GM18909 (cell line): ENCODE data around the gene SSR3.

Experiments
- ATAC-seq: cut with Tn5 transposase; IDR thresholded peaks from one replicate; pipeline ENCODE4 v1.9.1; 2021; ENCODE audit warnings: mild to moderate bottlenecking; ENCODE audit not compliant: unreplicated experiment, poor library complexity

SSR3 gene

DNA sequence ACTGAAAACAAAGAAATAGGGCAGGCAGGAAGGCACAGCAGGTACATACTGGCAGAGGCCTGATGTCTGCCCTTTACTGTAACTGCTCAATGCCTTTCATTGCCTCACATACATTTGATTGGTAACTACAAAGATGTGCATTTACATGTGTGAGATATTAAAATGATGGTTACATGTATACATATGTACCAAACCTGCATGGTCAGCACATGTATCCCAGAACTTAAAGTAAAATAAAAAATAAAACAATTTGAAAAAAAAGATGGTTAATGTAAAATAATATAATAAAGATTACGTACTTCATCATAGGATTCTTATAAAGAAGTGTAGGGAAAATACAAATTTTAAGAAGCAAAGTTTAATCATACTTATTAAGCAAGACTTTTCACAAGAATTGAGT lies 15.1 kb downstream of the SSR3 start:
- no peak for ATAC-seq

DNA sequence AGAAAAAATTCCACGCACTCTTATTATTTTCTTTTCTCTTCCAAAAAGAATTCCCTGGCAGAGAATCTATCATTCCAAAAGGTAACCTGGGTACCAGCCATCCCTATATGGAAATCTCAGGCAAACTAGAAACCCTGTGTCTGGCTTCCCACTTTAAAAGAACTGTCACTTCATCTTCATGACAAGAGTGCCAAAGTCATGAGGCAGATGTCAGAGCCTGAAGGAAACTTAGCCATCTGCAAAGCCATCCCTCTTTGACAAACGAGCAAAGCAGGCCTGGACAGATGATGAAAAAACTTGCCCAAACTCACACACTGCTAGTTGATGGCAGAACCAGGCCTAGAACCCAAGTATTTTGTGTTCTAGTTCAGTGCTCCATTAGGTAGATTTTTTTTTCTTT lies 15.9 kb downstream of the SSR3 start:
- no peak for ATAC-seq

DNA sequence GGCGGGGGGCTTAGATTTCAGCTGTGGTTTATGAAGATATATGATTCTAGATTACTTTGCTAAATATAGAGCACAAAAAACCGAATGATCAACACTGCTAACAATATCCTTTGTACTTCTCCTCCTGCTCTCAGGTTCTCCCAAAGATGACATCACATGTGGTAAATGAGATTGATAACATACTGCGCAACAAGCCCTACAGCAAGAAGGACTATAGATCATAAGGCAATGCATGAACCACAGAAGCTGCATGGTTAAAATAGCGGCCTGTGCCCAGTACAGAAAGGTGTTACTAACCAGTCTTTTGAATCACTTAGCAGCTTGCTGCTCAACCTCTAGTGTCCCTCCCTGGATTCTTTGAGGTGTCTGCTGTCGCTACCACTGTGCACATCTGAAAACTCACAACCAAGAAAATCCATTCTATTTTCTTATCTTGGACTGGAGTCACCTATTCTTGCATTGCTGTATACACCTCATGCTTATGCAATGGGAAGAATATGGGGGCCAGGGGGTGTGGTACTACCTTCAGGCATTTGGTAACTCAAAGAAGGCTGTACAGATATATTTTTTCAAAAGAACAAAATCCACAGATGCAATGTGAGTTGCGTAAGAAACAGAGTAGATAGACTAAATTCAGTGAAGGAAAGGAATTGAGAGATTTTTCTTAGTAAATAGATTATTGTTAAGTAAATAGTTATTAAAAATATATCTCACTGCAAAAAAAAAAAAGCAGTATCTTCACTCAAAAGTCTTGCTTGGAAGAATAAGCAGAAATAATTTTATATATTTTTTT lies 18.2 kb downstream of the SSR3 start:
- ATAC-seq = no peak

DNA sequence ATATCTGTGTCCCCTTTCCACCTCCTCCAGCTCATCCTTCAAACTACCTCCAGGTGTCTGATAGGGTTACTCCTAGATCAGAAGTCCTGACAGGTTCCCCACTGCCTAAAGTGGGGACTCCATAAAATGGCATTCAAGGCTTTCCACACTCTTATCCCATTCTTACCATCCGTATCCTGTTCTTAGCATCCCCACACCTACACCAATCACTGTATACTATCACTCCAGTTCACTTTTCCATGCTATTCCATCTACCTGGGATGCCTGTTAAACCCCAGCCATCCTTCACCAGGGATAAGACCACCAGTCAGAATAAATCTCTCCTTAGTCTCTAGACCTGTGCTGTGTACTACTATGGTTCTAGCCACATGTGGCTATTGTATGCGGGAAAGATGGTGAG lies 19.1 kb downstream of the SSR3 start:
- no peak for ATAC-seq

DNA sequence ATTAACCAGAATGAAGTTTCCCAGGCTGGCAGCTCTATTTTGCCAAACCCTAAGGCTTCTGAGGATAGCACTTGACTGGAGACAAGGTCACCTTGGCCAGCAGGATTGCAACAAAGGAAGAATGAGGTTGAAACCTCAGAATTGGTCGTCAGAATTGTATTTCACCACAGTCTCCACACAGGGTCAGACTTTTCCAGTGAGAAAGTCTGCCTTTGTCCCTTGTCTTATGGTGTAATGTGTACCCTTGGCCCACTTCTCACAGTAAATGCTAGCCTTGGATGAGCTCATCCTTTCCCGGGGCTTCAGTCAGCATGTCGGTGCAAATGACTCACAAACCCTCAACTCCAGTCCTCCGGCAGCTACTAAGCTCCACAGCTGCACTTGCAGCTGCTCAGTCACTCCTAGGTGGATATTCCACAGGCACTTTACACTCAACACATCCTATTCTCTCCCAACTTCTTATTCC lies 19.7 kb downstream of the SSR3 start:
- ATAC-seq = no peak

DNA sequence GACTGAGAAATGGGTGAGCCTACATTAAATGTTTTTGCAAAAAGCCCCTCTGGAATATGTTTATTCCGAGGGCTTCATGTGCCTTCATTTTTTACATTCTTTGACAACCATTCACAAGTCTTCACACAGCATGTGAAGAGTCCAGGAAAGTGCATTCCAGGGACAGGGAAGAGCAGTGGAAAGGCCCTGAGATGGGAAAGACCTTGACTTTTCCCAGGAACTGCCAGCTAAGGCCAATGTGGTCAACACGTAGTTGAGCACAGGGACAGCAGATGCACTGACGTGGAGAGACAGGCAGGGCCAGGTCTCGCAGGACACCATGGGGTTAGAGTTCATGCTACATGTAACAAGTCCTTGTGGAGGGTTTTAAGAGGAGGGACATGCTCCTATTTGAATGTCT lies 21.7 kb downstream of the SSR3 start:
- no peak for ATAC-seq

DNA sequence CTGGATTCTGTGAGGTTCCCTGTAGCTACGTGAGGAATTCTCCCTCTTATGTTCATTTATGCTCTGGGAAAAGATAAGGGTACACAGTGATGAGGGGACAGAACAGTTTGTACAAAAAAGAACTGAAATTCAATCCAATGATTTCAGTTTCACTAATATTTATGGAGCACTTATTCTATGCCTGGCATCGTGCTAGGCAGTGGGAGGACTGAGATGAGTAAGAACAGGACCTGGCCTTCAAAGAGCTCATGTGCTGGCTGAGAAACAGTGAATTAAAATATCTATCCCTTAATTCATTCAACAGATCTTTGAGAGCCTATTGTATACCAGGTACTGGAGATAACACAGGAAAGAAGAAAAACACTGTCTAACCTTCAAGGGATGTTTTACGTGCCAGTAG lies 22.2 kb downstream of the SSR3 start:
- ATAC-seq = no peak

DNA sequence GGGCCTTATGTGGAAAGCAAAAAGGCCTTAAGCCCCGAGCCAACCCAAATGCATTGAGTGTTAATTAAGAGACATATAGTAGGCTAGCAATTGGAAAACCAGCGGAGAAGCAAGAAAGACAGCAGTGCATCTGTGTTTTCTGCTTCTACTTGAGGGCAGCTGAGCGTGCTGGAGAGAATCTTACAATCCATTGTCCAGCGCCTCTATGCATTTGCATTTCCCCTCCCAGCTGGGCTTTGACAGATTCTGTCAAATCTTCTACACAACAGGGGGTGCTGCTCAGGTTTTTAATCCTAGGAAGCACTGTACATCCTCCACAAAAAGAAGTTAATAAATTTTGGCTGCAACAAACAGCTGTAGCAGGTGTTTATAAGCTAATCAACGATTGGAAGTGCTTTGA lies 23.9 kb downstream of the SSR3 start:
- no peak for ATAC-seq

DNA sequence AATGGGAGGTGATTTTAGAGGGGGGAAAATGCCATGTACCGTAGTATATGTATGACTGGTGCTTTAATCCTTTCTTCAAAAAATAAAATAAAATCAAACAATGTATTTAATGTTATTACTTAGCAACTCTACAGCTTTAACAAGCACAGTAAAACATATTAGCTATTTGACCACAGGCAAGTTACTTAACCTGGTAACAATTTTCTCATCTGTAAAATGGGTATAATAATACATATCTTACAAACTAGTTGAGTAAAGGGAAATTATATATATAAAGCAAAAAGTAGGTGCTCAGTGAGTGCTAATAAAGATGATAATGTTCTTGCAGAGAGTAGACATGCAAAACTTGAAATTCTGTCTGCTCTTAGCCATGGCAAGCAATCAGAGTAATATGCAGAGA lies 27.9 kb downstream of the SSR3 start:
- no peak for ATAC-seq

DNA sequence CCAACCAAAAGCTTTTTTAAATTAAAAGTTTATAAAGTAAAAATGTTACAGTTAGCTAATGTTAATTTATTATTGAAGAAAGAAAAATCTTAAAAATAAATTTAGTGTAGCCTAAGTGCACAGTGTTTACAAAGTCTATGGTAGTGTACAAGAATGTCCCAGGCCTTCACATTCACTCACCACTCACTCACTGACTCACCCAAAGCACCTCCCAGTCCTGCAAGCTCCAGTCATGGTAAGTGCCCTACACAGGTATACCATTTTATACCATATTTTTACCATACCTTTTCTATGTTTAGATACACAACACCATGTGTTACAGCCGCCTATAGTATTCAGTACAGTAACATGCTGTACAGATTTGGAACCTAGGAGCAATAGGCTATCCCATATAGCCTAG lies 29.1 kb downstream of the SSR3 start:
- no peak for ATAC-seq

DNA sequence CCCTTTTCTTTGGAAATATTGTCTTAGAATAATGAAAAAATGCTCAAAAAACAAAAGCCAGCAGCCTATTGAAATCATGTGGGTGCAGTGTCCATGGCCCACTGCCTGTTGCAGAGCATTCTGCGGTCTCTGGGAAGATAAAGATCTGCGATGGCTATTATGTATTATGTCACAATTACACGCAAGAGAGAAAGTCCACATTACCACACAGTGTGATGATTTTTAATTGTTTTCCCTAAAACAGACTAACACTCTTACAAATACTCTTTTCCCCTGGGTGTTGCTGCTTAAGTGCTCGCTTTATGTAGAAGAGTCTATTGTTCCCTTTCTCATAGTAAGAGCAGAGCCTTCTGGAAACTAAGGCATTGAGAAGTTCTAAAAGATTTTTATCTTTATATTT lies 32.2 kb downstream of the SSR3 start:
- no peak for ATAC-seq

DNA sequence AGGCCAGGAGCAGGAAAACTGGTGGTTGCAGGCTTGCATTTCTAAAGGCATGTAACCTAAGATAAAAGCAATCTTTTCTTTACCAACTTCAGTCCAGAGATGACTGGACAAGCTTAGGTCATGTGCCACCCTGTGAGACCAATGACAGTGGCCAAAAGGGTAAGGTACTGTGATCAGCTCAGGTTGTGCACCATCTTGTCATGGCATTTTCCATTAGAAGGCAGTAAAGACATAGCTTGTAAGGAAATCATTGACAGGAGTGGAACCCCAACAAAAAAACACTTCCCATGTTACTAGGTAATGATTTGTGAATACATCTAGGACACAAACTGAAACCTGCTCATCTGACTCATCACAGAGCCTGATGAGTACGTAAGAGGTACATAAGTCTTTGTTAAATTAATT lies 35.2 kb downstream of the SSR3 start:
- ATAC-seq = peak; percentile 92

DNA sequence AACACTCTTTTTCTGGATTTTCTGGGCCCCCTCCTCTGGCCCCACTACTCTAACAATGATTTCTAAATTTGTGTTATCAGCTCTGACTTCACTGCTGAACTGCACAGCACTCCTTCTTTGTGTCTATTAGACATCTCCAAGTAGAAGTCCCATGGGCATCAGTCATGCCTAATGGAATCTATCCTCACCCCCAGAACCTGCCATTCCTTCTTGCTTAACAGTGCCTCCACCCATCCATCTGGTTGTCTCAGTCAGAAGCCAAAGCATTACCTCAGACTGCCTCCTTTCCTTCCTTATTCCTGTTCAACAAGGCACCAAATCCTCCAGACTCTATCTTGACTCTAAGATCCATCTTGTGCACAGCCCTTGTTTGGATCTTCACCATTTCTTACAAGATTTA lies 36.2 kb downstream of the SSR3 start:
- no peak for ATAC-seq

DNA sequence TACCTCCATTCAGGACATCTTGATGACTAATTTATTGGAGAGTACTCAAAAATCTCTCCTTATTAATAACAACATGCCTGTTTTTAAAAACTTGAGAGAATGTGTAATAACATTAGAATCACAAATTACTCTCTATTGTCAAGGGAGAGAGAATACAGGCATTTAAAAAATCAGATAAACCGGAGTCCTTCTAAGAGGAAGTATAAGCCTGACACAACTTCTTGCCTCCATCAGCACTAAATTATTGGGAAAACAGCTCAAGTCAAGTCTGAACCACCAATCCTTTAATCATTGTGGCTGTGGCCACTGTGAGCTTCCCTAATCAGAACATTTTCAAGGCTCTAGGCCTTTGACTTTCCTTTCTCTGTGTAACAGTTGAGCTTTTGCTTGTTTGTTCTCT lies 38.0 kb downstream of the SSR3 start:
- no peak for ATAC-seq

DNA sequence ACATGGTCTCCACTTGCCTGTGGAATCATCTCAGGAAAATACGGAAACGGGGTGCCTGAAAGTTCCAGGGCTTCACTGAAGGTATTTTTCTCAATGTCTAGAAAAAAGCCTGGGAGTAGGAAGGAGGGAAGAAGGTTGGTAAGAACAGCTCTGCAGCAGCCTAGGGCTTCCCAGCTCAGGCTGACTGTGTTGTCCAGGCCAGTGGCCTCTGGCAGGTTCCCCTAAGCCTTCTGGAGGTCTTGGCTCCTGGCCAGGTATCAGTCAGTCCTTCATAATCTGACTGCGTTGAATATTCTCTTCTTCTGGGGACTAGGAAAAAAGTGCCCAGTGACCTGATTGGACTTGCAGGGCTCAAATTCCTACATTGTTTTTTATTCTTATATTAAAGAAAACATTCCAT lies 38.6 kb downstream of the SSR3 start:
- ATAC-seq = no peak

DNA sequence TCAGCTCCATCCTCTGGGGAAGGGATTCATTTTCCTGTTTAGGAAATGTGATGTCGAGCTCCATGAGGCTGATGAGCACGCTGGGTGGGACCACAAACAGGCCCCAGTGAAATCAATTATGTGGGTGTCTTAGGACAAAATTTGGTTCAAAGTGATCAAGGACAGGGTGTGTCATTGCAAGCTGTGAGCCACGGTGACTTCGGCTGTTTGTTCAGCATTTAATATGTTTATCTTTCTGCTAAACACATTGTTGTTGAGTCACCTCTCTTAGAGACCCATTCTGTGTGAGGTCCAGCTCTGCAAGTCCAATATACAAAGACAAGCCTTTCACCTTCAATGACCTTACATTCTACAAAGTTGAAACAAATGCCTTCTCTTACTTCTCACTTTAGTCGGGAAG lies 41.3 kb downstream of the SSR3 start:
- ATAC-seq = no peak

DNA sequence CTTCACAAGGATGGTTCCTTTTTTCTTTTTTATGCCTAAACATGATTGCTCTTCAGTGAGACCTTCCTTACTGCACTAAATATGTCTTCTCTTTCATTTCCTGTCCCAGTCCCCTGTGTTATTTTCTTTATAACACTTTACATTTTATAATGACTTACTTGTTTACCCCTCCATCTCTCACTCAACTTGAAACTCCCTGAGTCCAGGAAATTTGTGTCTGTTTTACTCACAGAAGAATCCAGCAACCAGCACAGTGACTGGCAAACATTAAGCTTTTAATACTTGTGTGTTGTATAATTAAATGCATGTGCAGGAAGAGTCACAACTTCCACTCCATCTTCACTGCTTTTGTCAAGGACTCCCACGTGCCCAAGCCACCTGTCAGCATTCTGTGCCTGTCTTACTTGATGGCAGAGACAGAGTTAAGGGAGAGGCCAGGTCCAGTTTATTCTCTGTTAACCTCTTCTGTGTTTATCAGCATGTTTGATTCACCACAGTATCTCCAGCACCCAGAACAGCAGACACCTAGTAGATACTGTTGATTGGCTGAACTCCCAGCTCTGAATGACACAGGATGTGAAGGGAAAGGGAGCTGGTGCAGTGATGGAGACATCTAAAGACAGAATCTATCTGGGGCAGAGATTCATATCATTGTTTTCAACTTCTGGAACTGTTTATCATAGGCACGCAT lies 42.8 kb downstream of the SSR3 start:
- ATAC-seq = no peak

DNA sequence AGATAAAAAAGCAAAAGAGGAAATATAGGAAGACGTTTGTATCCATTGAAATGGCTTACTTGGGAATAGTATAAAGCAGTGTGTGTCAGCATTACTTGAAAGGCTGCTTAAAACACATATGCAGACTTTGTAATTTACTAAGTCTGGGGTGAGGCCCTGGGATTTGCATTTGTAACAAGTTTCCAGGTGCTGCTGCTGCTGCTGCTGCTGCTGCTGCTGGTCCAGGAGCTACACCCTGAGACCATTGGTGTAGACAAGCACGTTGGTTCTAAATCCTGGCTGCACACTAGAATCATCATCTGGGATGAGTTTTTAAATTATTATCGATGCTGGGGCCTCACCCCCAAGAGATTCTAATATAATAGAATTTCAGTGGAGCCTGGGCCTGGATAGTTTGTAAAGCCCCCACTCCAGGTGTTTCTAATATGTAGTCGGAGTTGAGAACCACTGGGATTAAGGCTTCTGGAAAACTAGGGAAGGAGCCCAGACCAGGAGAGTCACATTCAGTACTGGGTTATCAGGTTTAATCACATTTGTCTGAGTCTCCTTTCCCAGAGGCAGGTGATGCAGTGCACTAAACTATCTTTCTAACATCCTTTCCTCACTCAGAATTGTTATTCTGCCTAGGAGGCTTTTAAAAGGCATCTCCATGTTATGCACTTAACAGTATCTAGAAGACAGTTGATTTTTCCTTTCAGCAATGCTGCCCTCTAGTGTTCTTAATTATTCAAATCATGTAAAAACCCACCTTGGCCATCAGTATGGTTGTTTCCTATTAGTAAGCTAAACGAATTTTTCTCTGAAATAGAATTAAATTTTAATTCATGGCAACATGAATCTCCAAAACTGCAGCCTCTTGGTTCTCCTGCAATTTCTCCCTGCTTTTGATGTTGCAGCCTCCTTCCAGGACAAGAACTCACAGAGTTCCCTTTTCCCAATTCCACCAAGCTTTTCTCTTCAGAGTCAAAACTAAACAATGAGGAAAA lies 45.4 kb downstream of the SSR3 start:
- ATAC-seq = peak; percentile 84

DNA sequence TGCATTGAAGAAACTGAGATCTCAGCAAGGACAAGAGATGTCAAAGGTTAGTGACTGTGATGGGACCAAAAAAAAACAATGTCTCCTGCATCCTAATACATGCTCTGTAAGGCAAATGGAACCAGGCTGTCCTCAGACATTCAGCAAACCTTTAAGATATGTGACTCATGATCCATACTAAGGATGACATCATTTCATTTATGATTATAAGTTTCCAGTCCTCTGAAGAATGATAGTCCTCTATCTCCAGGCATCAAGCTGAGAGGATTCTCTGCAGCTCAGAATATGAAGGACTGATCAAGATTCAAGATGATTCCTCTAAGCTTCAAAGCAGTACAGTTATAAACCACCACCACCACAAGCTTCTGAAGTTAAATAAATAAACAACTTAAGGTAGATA lies 47.6 kb downstream of the SSR3 start:
- no peak for ATAC-seq

DNA sequence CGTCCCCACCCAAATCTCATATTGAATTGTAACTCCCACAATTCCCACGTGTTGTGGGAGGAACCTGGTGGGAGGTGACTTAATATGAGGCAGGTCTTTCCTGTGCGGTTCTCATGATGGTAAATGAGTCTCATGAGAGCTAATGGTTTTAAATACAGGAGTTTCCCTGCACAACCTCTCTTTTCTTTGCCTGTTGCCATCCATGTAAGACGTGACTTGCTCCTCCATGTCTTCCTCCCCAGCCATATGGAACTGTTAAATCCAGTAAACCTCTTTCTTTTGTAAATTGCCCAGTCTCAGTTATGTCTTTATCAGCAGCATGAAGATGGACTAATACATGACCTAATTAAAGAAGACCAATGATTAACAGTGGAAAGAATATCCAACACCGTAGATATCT lies 56.6 kb downstream of the SSR3 start:
- no peak for ATAC-seq

DNA sequence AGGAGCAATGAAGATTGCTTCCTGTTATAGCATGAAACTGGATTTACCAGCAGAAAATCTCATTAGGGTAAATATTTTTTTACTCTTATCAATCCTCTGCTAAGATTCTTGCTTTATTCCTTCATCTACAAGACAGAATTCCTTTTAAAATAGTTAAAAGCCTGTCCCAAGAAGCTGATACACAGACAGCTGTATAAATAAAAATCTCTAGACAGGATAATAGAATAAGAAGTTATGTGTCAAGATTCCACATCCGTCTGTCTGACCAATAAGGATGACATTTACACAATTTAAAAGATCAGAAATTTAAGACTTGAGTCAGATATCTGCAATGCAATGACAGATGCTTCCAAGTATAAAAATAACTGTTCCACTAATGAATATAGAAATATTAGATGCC lies 57.6 kb downstream of the SSR3 start:
- ATAC-seq = no peak
